H9 (cell line): ENCODE data around the gene MXI1. TPM values are rescaled to one million over a fixed set of nuclear protein-coding genes. Genes with fewer than 3 reads are reported as not detected.

Experiments used
- DNase-seq: peaks from one replicate; pipeline ENCODE4 v3.0.0-alpha.2; 2017
- H2AFZ ChIP-seq: one replicate; pipeline ENCODE4 v1.6.1; 2013; ENCODE audit warnings: mild to moderate bottlenecking, low read length, control low read depth, moderate library complexity
- H2AK5ac ChIP-seq: 2 replicates; pipeline ENCODE4 v1.6.1; 2013; ENCODE audit warnings: low read length, control low read depth, mixed read lengths; ENCODE audit not compliant: insufficient read length
- H2BK120ac ChIP-seq: one replicate; pipeline ENCODE4 v1.6.1; 2013; ENCODE audit warnings: low read depth, mild to moderate bottlenecking, low read length, control low read depth, inconsistent platforms; ENCODE audit not compliant: poor library complexity, severe bottlenecking
- H2BK12ac ChIP-seq: 2 replicates; pipeline ENCODE4 v1.6.1; 2013; ENCODE audit warnings: low read length, control low read depth, mixed read lengths, low read depth; ENCODE audit not compliant: insufficient read length
- H2BK15ac ChIP-seq: 2 replicates; pipeline ENCODE4 v1.6.1; 2013; ENCODE audit warnings: low read depth, low read length, control low read depth
- H2BK20ac ChIP-seq: one replicate; pipeline ENCODE4 v1.6.1; 2013; ENCODE audit warnings: low read depth, mild to moderate bottlenecking, low read length, control low read depth, inconsistent platforms; ENCODE audit not compliant: poor library complexity, severe bottlenecking
- H2BK5ac ChIP-seq: 2 replicates; pipeline ENCODE4 v1.6.1; 2013; ENCODE audit warnings: low read length, control low read depth, mixed read lengths; ENCODE audit not compliant: insufficient read length
- H3K14ac ChIP-seq: 2 replicates; pipeline ENCODE4 v1.6.1; 2013; ENCODE audit warnings: low read length, control low read depth; ENCODE audit not compliant: insufficient read depth
- H3K18ac ChIP-seq: 2 replicates; pipeline ENCODE4 v1.6.1; 2013; ENCODE audit warnings: low read depth, mild to moderate bottlenecking, mixed read lengths, low read length, control low read depth; ENCODE audit not compliant: insufficient read length
- H3K23ac ChIP-seq: 2 replicates; pipeline ENCODE4 v1.6.1; 2013; ENCODE audit warnings: low read length, control low read depth, mixed read lengths, low read depth; ENCODE audit not compliant: insufficient read length
- H3K23me2 ChIP-seq: 2 replicates; pipeline ENCODE4 v1.6.1; 2013; ENCODE audit warnings: low read depth, mild to moderate bottlenecking, mixed read lengths, low read length, control low read depth; ENCODE audit not compliant: insufficient read length, poor library complexity, severe bottlenecking
- H3K27ac ChIP-seq: 2 replicates; pipeline ENCODE4 v1.5.1; 2013; ENCODE audit warnings: low read length, control low read depth, mixed read lengths, low read depth; ENCODE audit not compliant: insufficient read length
- H3K27me3 ChIP-seq: 2 replicates; pipeline ENCODE4 v1.6.1; 2013; ENCODE audit warnings: low read length, control low read depth, inconsistent platforms; ENCODE audit not compliant: insufficient read depth
- H3K4ac ChIP-seq: 2 replicates; pipeline ENCODE4 v1.6.1; 2013; ENCODE audit warnings: low read depth, mild to moderate bottlenecking, control low read depth, inconsistent platforms, low read length, moderate library complexity
- H3K4me1 ChIP-seq: 2 replicates; pipeline ENCODE4 v1.6.1; 2013; ENCODE audit warnings: low read length, control low read depth, inconsistent platforms; ENCODE audit not compliant: insufficient read depth
- H3K4me2 ChIP-seq: 2 replicates; pipeline ENCODE4 v1.6.1; 2013; ENCODE audit warnings: low read length, control low read depth, mixed read lengths; ENCODE audit not compliant: insufficient read length, insufficient read depth
- H3K56ac ChIP-seq: 2 replicates; pipeline ENCODE4 v1.6.1; 2013; ENCODE audit warnings: low read depth, mild to moderate bottlenecking, mixed read lengths, low read length, control low read depth; ENCODE audit not compliant: insufficient read length
- H3K79me1 ChIP-seq: 2 replicates; pipeline ENCODE4 v1.6.1; 2013; ENCODE audit warnings: low read depth, mild to moderate bottlenecking, moderate library complexity, low read length, control low read depth, inconsistent platforms; ENCODE audit not compliant: insufficient read depth, poor library complexity, severe bottlenecking
- H3K79me2 ChIP-seq: 2 replicates; pipeline ENCODE4 v1.6.1; 2013; ENCODE audit warnings: low read length, control low read depth, inconsistent platforms; ENCODE audit not compliant: insufficient read depth
- H3K9ac ChIP-seq: 2 replicates; pipeline ENCODE4 v1.6.1; 2013; ENCODE audit warnings: low read length, control low read depth, mixed read lengths; ENCODE audit not compliant: insufficient read length; ENCODE audit errors: extremely low read depth
- H3K9me3 ChIP-seq: one replicate; pipeline ENCODE4 v1.6.1; 2013; ENCODE audit warnings: low read depth, low read length, inconsistent platforms; ENCODE audit not compliant: control insufficient read depth
- H3T11ph ChIP-seq: one replicate; pipeline ENCODE4 v1.6.1; 2013; ENCODE audit warnings: mild to moderate bottlenecking, low read length, control low read depth, inconsistent platforms
- H4K20me1 ChIP-seq: one replicate; pipeline ENCODE4 v1.6.1; 2013; ENCODE audit not compliant: control insufficient read depth, insufficient read length, insufficient read depth
- H4K5ac ChIP-seq: 2 replicates; pipeline ENCODE4 v1.6.1; 2013; ENCODE audit warnings: low read depth, mild to moderate bottlenecking, mixed read lengths, low read length, control low read depth; ENCODE audit not compliant: insufficient read length
- H4K8ac ChIP-seq: replicated peaks from 2 replicates; pipeline ENCODE4 v1.6.1; 2013; ENCODE audit warnings: low read length, control low read depth, mixed read lengths, low read depth; ENCODE audit not compliant: insufficient read length
- H4K91ac ChIP-seq: 2 replicates; pipeline ENCODE4 v1.6.1; 2013; ENCODE audit warnings: low read depth, mild to moderate bottlenecking, moderate library complexity, mixed read lengths, low read length, control low read depth; ENCODE audit not compliant: insufficient read length
- H3K27ac Mint-ChIP-seq, 3 experiments: 2 replicates in 2 of 3; 3 replicates in 1 of 3; pipeline ENCODE4 v1.8.0; 2020 to 2021; ENCODE audit warnings: mixed read lengths in 3 of 3, mild to moderate bottlenecking in 1 of 3, moderate library complexity in 1 of 3
- H3K27me3 Mint-ChIP-seq: 2 replicates; pipeline ENCODE4 v1.8.0; 2021; ENCODE audit warnings: low read depth, mild to moderate bottlenecking, moderate library complexity, mixed read lengths
- H3K36me3 Mint-ChIP-seq, 3 experiments: 2 replicates in 2 of 3; 3 replicates in 1 of 3; pipeline ENCODE4 v1.8.0; 2020 to 2021; ENCODE audit warnings: low read depth in 3 of 3, mixed read lengths in 3 of 3; ENCODE audit not compliant: insufficient read depth in 1 of 3
- H3K4me1 Mint-ChIP-seq, 2 experiments: 2 replicates each; pipeline ENCODE4 v1.8.0; 2020; ENCODE audit warnings: mixed read lengths in 2 of 2
- H3K4me3 Mint-ChIP-seq, 2 experiments: 2 replicates in 1 of 2; 3 replicates in 1 of 2; pipeline ENCODE4 v1.8.0; 2020 to 2021; ENCODE audit warnings: mild to moderate bottlenecking in 2 of 2, mixed read lengths in 2 of 2, moderate library complexity in 1 of 2
- H3K9me3 Mint-ChIP-seq, 2 experiments: 2 replicates in 1 of 2; 3 replicates in 1 of 2; pipeline ENCODE4 v1.8.0; 2020; ENCODE audit warnings: mild to moderate bottlenecking in 2 of 2, mixed read lengths in 2 of 2, moderate library complexity in 1 of 2
- WGBS: extraction: QIAGEN DNeasy Blood & Tissue Kit; methylation state at CpG from one replicate; pipeline ENCODE4 v1.1.7; 2013; ENCODE audit warnings: missing lambda C conversion rate, low lambda C conversion rate, mixed read lengths; ENCODE audit not compliant: insufficient read length; ENCODE audit errors: extremely low coverage; 5-methylcytosine and 5-hydroxymethylcytosine counted together
- total RNA-seq: library from RNA; stranded (reverse); gene quantifications from 2 replicates; pipeline ENCODE4 v1.2.1, GENCODE V29; 2021
- TF ChIP-seq, protein P1 (sequence below): fragments of 200-600 bp; sonication (generic); conservative IDR thresholded peaks from 3 replicates; pipeline ENCODE4 v1.8.0; 2021; ENCODE audit warnings: antibody characterized with exemption, mild to moderate bottlenecking

The MXI1 gene
- total RNA-seq, 1 experiment from 2014 or later: 5.6 TPM

- Histone ChIP-seq H3K23me2 (no peaks in the 10 kb centered on the region), H4K5ac (no peak overlapping the region), H3K4me1 (peaks cover 2% of the 10 kb centered on the region; the same call in 1 of the 2 replicates), H4K20me1 (no peaks in the 10 kb centered on the region), H2BK20ac (no peak overlapping the region), H2AFZ (no peak overlapping the region), H3K23ac (no peak overlapping the region), H3T11ph (no peak overlapping the region), H4K8ac (no peak overlapping the region), H2BK120ac (no peak overlapping the region), H2BK12ac (no peak overlapping the region), H2BK15ac (no peak overlapping the region), H2BK5ac (no peak overlapping the region), H3K4me2 (no peak overlapping the region), H3K9ac (no peak overlapping the region), H3K79me1 (no peaks in the 10 kb centered on the region), H3K27ac (no peak overlapping the region), H3K56ac (no peak overlapping the region), H3K27me3 (peaks cover 46% of the 10 kb centered on the region), H3K14ac (no peak overlapping the region), H2AK5ac (no peak overlapping the region), H4K91ac (no peak overlapping the region), H3K18ac (no peak overlapping the region), H3K79me2 (no peaks in the 10 kb centered on the region), H3K9me3 (no peaks in the 10 kb centered on the region), H3K4ac (no peak overlapping the region)
- no peak overlapping the region for H3K27ac Mint-ChIP-seq
- TF ChIP-seq, protein P1, sequence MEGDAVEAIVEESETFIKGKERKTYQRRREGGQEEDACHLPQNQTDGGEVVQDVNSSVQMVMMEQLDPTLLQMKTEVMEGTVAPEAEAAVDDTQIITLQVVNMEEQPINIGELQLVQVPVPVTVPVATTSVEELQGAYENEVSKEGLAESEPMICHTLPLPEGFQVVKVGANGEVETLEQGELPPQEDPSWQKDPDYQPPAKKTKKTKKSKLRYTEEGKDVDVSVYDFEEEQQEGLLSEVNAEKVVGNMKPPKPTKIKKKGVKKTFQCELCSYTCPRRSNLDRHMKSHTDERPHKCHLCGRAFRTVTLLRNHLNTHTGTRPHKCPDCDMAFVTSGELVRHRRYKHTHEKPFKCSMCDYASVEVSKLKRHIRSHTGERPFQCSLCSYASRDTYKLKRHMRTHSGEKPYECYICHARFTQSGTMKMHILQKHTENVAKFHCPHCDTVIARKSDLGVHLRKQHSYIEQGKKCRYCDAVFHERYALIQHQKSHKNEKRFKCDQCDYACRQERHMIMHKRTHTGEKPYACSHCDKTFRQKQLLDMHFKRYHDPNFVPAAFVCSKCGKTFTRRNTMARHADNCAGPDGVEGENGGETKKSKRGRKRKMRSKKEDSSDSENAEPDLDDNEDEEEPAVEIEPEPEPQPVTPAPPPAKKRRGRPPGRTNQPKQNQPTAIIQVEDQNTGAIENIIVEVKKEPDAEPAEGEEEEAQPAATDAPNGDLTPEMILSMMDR: no peak
- H3K27me3 Mint-ChIP-seq: peaks cover 98% of the 10 kb centered on the region
- H3K4me1 Mint-ChIP-seq: peaks cover 45 to 46% of the 10 kb centered on the region in 2 experiments
- H3K4me3 Mint-ChIP-seq: peak overlapping the region in 1 of 2 experiments; percentile 6; a peak in 1 of 5 replicates
- peaks cover 0 to 15% of the 10 kb centered on the region in 2 experiments; a peak in 2 of 5 replicates for H3K9me3 Mint-ChIP-seq
- no peak for DNase-seq
- no CpG with 5 or more reads among the region's 5 CpGs for WGBS
- peaks cover 0 to 2% (median 0%) of the 10 kb centered on the region in 3 experiments; a peak in 1 of 7 replicates for H3K36me3 Mint-ChIP-seq
Observed at GRCh38 chr10:110174816-110175215, 32.6 kb upstream of the MXI1 start.
